ENCODE measurements around the gene ACTR5.

Gene ACTR5

GRCh38 chr20:38729767-38730166, 18.5 kb upstream of the ACTR5 start:
- no peak for DNase-seq

- DNase-seq = no peak
Observed at GRCh38 chr20:38730167-38730988, 17.9 kb upstream of the ACTR5 start.

- peak; percentile 63 for DNase-seq
Observed at GRCh38 chr20:38730989-38731737, 17.1 kb upstream of the ACTR5 start.

GRCh38 chr20:38731738-38732113, 16.5 kb upstream of the ACTR5 start:
- DNase-seq = no peak

GRCh38 chr20:38732981-38733380, 15.3 kb upstream of the ACTR5 start:
- no peak for DNase-seq

GRCh38 chr20:38735172-38735571, 13.1 kb upstream of the ACTR5 start:
- DNase-seq = no peak

GRCh38 chr20:38737887-38738286, 10.4 kb upstream of the ACTR5 start:
- no peak for DNase-seq

- no peak for DNase-seq
Observed at GRCh38 chr20:38745757-38746156, 2.5 kb upstream of the ACTR5 start.

- DNase-seq = peak; percentile 28
Observed at GRCh38 chr20:38747495-38748096, 664 bp upstream of the ACTR5 start.

- DNase-seq = peak; percentile 25
Observed at GRCh38 chr20:38748861-38749149, 545 bp downstream of the ACTR5 start.

- DNase-seq = peak; percentile 22
Observed at GRCh38 chr20:38751360-38751976, 3.2 kb downstream of the ACTR5 start.

- DNase-seq = no peak
Observed at GRCh38 chr20:38752029-38752428, 3.8 kb downstream of the ACTR5 start.

- no peak for DNase-seq
Observed at GRCh38 chr20:38754924-38755323, 6.7 kb downstream of the ACTR5 start.

GRCh38 chr20:38755324-38755910, 7.2 kb downstream of the ACTR5 start:
- DNase-seq = no peak

- DNase-seq = no peak
Observed at GRCh38 chr20:38757145-38757775, 9.0 kb downstream of the ACTR5 start.

- no peak for DNase-seq
Observed at GRCh38 chr20:38759106-38759505, 10.8 kb downstream of the ACTR5 start.

GRCh38 chr20:38760978-38761377, 12.7 kb downstream of the ACTR5 start:
- DNase-seq = no peak

GRCh38 chr20:38762174-38762573, 13.9 kb downstream of the ACTR5 start:
- DNase-seq = no peak

- no peak for DNase-seq
Observed at GRCh38 chr20:38763616-38764015, 15.4 kb downstream of the ACTR5 start.

GRCh38 chr20:38764567-38765318, 16.5 kb downstream of the ACTR5 start:
- DNase-seq = no peak

GRCh38 chr20:38766071-38766470, 17.8 kb downstream of the ACTR5 start:
- no peak for DNase-seq

Data from NCI-H1092 treated with DMSO at 0.1 percent for 48 hours (cell line).